B cell (primary cell): ENCODE results near the gene CYP4F11. TPM values are rescaled to one million over a fixed set of nuclear protein-coding genes. Genes with fewer than 3 reads are reported as not detected.
"Not testable (repeated sequence)": the region's sequence is repeated elsewhere in the genome, so short reads cannot be mapped to it uniquely, and the experiment has no call there.

Source experiments
- ATAC-seq: fragments of 200-7000 bp; cut with Tn5 transposase; one replicate; pipeline ENCODE4 v1.10.0; 2021; ENCODE audit warnings: low read depth, mild to moderate bottlenecking, moderate number of reproducible peaks, moderate library complexity
- CTCF ChIA-PET: fragments of 350-600 bp; sonication (Branson Sonifier 250); formaldehyde crosslinking; loops from one replicate; lab custom pipeline; 2021; ENCODE audit warnings: antibody characterized with exemption, inconsistent platforms; lab: Charles Lee
- POLR2A ChIA-PET: fragments of 350-600 bp; sonication (Branson Sonifier 250); formaldehyde crosslinking; loops from one replicate; lab custom pipeline; 2021; ENCODE audit warnings: antibody characterized with exemption; lab: Charles Lee
- DNase-seq: peaks from one replicate; pipeline ENCODE4 v3.0.0; 2013
- H2AFZ ChIP-seq: 2 replicates; pipeline ENCODE4 v1.6.1; 2012; ENCODE audit warnings: mild to moderate bottlenecking, low read depth, low read length; ENCODE audit not compliant: insufficient read depth, poor library complexity, severe bottlenecking
- H3K27ac ChIP-seq, 2 donors: 1 replicate in 1 of 2; 2 replicates in 1 of 2; pipeline ENCODE4 v1.5.1; 2012 to 2013; ENCODE audit warnings: low read length in 2 of 2, mild to moderate bottlenecking in 2 of 2, moderate library complexity in 1 of 2
- H3K27me3 ChIP-seq, 4 experiments: fragments of 200-600 bp in 1 of 4; sonication (generic) in 1 of 4; replicated peaks in 1 of 4; 1 replicate in 2 of 4; 2 replicates in 2 of 4; pipeline versions ENCODE4 v1.6.1 to v1.7.0; 2013 to 2016; ENCODE audit warnings: low read length in 3 of 4, mild to moderate bottlenecking in 2 of 4, mixed read lengths in 1 of 4, moderate library complexity in 1 of 4; ENCODE audit not compliant: insufficient read depth in 4 of 4, control insufficient read depth in 3 of 4; ENCODE audit errors: control extremely low read depth in 1 of 4
- H3K36me3 ChIP-seq, 2 experiments: replicated peaks in 1 of 2; 1 replicate in 1 of 2; 2 replicates in 1 of 2; pipeline versions ENCODE4 v1.6.1 to v1.7.1; 2013; ENCODE audit warnings: low read length in 1 of 2; ENCODE audit not compliant: insufficient read depth in 2 of 2, control insufficient read depth in 1 of 2; ENCODE audit errors: control extremely low read depth in 1 of 2, extremely low read depth in 1 of 2
- H3K4me1 ChIP-seq, 2 donors: fragments of 200-600 bp in 1 of 2; sonication (generic) in 1 of 2; 1 replicate in 1 of 2; 2 replicates in 1 of 2; pipeline versions ENCODE4 v1.5.1 to v1.6.1; 2013 to 2017; ENCODE audit warnings: low read length in 2 of 2; ENCODE audit not compliant: control insufficient read depth in 2 of 2, insufficient read depth in 2 of 2
- H3K4me2 ChIP-seq: replicated peaks from 2 replicates; pipeline ENCODE3; 2012; ENCODE audit warnings: mild to moderate bottlenecking, low read depth, low read length; ENCODE audit not compliant: poor library complexity, severe bottlenecking
- H3K4me3 ChIP-seq, 5 experiments: fragments of 200-600 bp in 1 of 5; sonication (generic) in 1 of 5; 1 replicate in 3 of 5; 2 replicates in 2 of 5; pipeline versions ENCODE4 v1.5.1 to v1.7.0; 2011 to 2016; ENCODE audit warnings: low read length in 4 of 5, mild to moderate bottlenecking in 4 of 5, low read depth in 2 of 5, control low read depth in 1 of 5, moderate library complexity in 1 of 5; ENCODE audit not compliant: insufficient read depth in 1 of 5; ENCODE audit errors: control extremely low read depth in 1 of 5, extremely low read depth in 1 of 5
- H3K79me2 ChIP-seq: fragments of 200-600 bp; sonication (generic); one replicate; pipeline ENCODE4 v1.6.0; 2016; ENCODE audit warnings: low read length; ENCODE audit not compliant: control insufficient read depth, insufficient read depth
- H3K9ac ChIP-seq: fragments of 200-600 bp; sonication (generic); 2 replicates; pipeline ENCODE4 v1.6.1; 2017; ENCODE audit warnings: mild to moderate bottlenecking, low read length, moderate library complexity
- H3K9me3 ChIP-seq, 3 donors: one replicate each; pipeline versions ENCODE4 v1.6.1 to v1.7.1; 2013; ENCODE audit warnings: low read length in 2 of 3; ENCODE audit not compliant: control insufficient read depth in 2 of 3, insufficient read depth in 1 of 3; ENCODE audit errors: control extremely low read depth in 1 of 3
- H4K20me1 ChIP-seq: 2 replicates; pipeline ENCODE4 v1.6.0; 2012; ENCODE audit warnings: mild to moderate bottlenecking, low read length; ENCODE audit not compliant: insufficient read depth, control insufficient read depth, poor library complexity, severe bottlenecking
- H3K27ac Mint-ChIP-seq: one replicate; pipeline ENCODE4 v1.8.0; 2021; ENCODE audit warnings: mixed read lengths
- H3K27me3 Mint-ChIP-seq: one replicate; pipeline ENCODE4 v1.8.0; 2021; ENCODE audit warnings: mixed read lengths
- H3K4me1 Mint-ChIP-seq: one replicate; pipeline ENCODE4 v1.8.0; 2021; ENCODE audit warnings: mixed read lengths
- H3K4me3 Mint-ChIP-seq: one replicate; pipeline ENCODE4 v1.8.0; 2021; ENCODE audit warnings: mixed read lengths
- H3K9me3 Mint-ChIP-seq: one replicate; pipeline ENCODE4 v1.8.0; 2022; ENCODE audit warnings: mixed read lengths; ENCODE audit not compliant: insufficient read depth
- EZH2 ChIP-seq: IDR thresholded peaks from 2 replicates; pipeline ENCODE4 v1.6.1; 2012; ENCODE audit warnings: borderline replicate concordance, low read depth, mild to moderate bottlenecking, moderate library complexity, low read length; ENCODE audit not compliant: insufficient read depth, poor library complexity, severe bottlenecking
- WGBS: methylation state at CpG from one replicate; pipeline ENCODE4 v1.1.5; 2013; ENCODE audit warnings: missing lambda C conversion rate; ENCODE audit not compliant: insufficient coverage; 5-methylcytosine and 5-hydroxymethylcytosine counted together
- intact Hi-C: fragments of 100-400 bp; cut with micrococcal nuclease; formaldehyde crosslinking; loops from one replicate; pipeline ENCODE4 v1.10.0; 2022
- polyA plus RNA-seq: library from polyadenylated mRNA; depleted of rRNA; stranded (reverse); fragments of >200 nt; gene quantifications from 2 replicates; pipeline ENCODE4 v1.2.3, GENCODE V29; 2012
- total RNA-seq, 2 donors: library from RNA; stranded (reverse); fragments of 120-200 nt in 1 of 2; gene quantifications; 1 replicate in 1 of 2; 2 replicates in 1 of 2; pipeline versions ENCODE4 v1.2.3 to v1.2.4, GENCODE V29; 2013 to 2022
- TF ChIP-seq, protein P1 (sequence below): fragments of 200-600 bp; IDR thresholded peaks from one replicate; pipeline ENCODE4 v1.8.0; 2022; ENCODE audit warnings: antibody characterized with exemption, mild to moderate bottlenecking

The CYP4F11 gene
- total and polyA plus RNA-seq, 2 donors (not counting 1 experiment from before 2014, with no cell fraction given) = not detected

DNA sequence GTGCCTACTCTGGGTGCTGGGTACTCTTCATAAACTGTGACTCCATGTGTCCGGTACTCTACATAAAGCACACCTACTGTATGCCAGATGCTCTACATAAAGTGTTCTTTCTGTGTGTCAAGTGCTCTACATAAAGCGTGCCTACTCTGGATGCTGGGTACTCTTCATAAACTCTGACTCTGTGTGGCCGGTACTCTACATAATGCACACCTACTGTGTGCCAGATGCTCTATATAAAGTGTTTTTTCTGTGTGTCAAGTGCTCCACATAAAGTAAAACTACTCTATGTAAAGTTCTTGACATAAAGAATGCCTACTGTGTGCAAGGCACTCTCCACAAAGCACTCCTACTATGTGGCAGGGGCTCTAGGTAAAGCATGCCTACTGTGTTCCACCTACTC lies 1.8 kb upstream of the CYP4F11 start:
- H3K27ac Mint-ChIP-seq = no peak overlapping the region
- CTCF ChIA-PET = no interaction called here

DNA sequence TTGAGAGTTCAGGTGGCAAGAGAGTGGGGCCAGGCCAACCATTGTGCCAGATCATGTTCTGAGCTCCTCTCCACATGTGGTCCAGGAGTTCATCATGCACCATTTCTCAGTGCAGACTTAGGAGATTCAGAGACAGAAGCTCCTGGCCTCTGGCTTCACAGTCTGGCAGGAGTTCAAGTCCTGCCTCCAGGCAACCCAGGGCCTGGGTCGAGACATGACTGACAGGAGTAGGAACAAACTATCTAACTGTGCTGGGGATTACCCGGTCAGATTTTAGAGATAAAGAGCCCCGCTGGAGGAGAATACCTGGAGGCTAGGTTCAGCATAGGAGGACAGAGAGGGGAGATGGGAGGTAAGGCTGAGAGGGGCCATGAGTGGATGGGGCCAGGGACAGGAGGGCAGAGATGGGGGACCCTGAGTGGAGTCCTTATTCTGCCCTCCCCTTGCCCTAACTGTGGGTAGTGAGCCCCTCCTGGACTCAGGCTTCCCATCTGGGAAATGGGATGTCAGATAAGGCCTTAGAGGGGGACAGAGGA lies 906 bp upstream of the CYP4F11 start:
- H3K4me2 ChIP-seq = no peak overlapping the region
- Mint-ChIP-seq H3K4me1 (peaks cover 4% of the 10 kb centered on the region), H3K4me3 (no peak overlapping the region), H3K27me3 (peaks cover 16% of the 10 kb centered on the region), H3K27ac (no peak overlapping the region), H3K9me3 (no peaks in the 10 kb centered on the region)
- H3K9me3 ChIP-seq = peaks cover 3 to 28% (median 3%) of the 10 kb centered on the region in 3 donors
- intact Hi-C loops = no loop called here
- peaks cover 0 to 15% (median 3%) of the 10 kb centered on the region in 4 experiments for H3K27me3 ChIP-seq
- no peaks in the 10 kb centered on the region for H3K36me3 ChIP-seq
- no peaks in the 10 kb centered on the region for H4K20me1 ChIP-seq
- WGBS = 66% methylated on average over 3 of the region's 3 CpGs
- no peaks in the 10 kb centered on the region for H3K4me1 ChIP-seq
- no peak overlapping the region for H3K9ac ChIP-seq
- H3K79me2 ChIP-seq = no peaks in the 10 kb centered on the region
- TF ChIP-seq, protein P1, sequence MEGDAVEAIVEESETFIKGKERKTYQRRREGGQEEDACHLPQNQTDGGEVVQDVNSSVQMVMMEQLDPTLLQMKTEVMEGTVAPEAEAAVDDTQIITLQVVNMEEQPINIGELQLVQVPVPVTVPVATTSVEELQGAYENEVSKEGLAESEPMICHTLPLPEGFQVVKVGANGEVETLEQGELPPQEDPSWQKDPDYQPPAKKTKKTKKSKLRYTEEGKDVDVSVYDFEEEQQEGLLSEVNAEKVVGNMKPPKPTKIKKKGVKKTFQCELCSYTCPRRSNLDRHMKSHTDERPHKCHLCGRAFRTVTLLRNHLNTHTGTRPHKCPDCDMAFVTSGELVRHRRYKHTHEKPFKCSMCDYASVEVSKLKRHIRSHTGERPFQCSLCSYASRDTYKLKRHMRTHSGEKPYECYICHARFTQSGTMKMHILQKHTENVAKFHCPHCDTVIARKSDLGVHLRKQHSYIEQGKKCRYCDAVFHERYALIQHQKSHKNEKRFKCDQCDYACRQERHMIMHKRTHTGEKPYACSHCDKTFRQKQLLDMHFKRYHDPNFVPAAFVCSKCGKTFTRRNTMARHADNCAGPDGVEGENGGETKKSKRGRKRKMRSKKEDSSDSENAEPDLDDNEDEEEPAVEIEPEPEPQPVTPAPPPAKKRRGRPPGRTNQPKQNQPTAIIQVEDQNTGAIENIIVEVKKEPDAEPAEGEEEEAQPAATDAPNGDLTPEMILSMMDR = no peak
- TF ChIP-seq EZH2 = no peak
- H3K27ac ChIP-seq = no peak overlapping the region
- DNase-seq (no peak), ATAC-seq (no peak)
- POLR2A ChIA-PET = no interaction called here
- CTCF ChIA-PET = no interaction called here
- no peak overlapping the region for H2AFZ ChIP-seq
- H3K4me3 ChIP-seq = no peak overlapping the region

More for the DNA sequence above, 1.8 kb upstream of the CYP4F11 start:
- Histone ChIP-seq H3K9ac (no peak overlapping the region), H3K4me2 (no peak overlapping the region), H3K36me3 (no peaks in the 10 kb centered on the region), H3K4me1 (no peaks in the 10 kb centered on the region), H2AFZ (no peak overlapping the region), H3K27ac (no peak overlapping the region), H3K4me3 (no peak overlapping the region), H3K9me3 (peaks cover 3 to 22% (median 3%) of the 10 kb centered on the region in 3 donors), H4K20me1 (no peaks in the 10 kb centered on the region), H3K79me2 (no peaks in the 10 kb centered on the region), H3K27me3 (peaks cover 0 to 16% (median under 1%) of the 10 kb centered on the region in 4 experiments)
- DNase-seq (no peak), ATAC-seq (no peak)
- TF ChIP-seq, protein P1 = no peak
- no peak for TF ChIP-seq EZH2
- H3K4me1 Mint-ChIP-seq = peaks cover 4% of the 10 kb centered on the region
- H3K9me3 Mint-ChIP-seq = no peaks in the 10 kb centered on the region
- WGBS = no CpG with 5 or more reads among the region's 3 CpGs
- intact Hi-C loops = no loop called here
- H3K4me3 Mint-ChIP-seq = no peak overlapping the region
- POLR2A ChIA-PET = no interaction called here
- peaks cover 18% of the 10 kb centered on the region for H3K27me3 Mint-ChIP-seq

DNA sequence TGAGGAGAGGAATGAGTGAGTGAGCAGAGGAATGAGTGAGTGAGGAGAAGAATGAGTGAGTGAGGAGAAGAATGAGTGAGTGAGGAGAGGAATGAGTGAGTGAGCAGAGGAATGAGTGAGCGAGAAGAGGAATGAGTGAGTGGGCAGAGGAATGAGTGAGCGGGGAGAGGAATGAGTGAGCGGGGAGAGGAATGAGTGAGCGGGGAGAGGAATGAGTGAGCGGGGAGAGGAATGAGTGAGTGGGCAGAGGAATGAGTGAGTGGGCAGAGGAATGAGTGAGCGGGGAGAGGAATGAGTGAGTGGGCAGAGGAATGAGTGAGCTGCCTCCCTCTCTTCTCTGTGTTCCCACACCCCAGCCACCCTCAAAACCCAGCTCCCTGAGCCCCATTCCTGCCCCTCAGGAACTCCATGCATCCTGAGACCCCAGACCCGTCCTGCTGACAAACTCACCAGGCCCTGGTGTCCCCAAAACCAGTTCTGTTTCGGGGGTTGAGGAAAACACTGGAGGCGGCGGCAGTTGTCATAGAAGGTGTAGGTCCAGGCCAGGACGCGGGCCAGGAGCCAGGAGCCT lies 483 bp downstream of the CYP4F11 start:
- 56% methylated on average over 10 of the region's 12 CpGs for WGBS
- DNase-seq, H3K4me2 ChIP-seq, H3K27ac Mint-ChIP-seq, H4K20me1 ChIP-seq, H3K79me2 ChIP-seq, H2AFZ ChIP-seq, POLR2A ChIA-PET, H3K9ac ChIP-seq, intact Hi-C loops, H3K4me1 ChIP-seq, ATAC-seq, H3K4me3 Mint-ChIP-seq, H3K36me3 ChIP-seq, CTCF ChIA-PET, H3K27ac ChIP-seq, H3K4me1 Mint-ChIP-seq, H3K9me3 Mint-ChIP-seq, H3K4me3 ChIP-seq: not testable (repeated sequence)
- peaks cover 0 to 20% (median 8%) of the 10 kb centered on the region in 4 experiments for H3K27me3 ChIP-seq
- peaks cover 3 to 29% (median 3%) of the 10 kb centered on the region in 3 donors for H3K9me3 ChIP-seq
- peaks cover 22% of the 10 kb centered on the region for H3K27me3 Mint-ChIP-seq
